Choroid plexus epithelial cell (primary cell): ENCODE measurements around the gene PRM2.

ENCODE experiments used
- DNase-seq: peaks from one replicate; pipeline ENCODE4 v3.0.0-alpha.2; 2010; ENCODE audit warnings: low read depth
- H3K4me3 ChIP-seq: 2 replicates; pipeline ENCODE4 v1.5.1; 2011; ENCODE audit warnings: low read depth, mild to moderate bottlenecking, control low read depth, low read length, moderate library complexity
- CTCF ChIP-seq: conservative IDR thresholded peaks from 2 replicates; pipeline ENCODE4 v1.5.1; 2011; ENCODE audit warnings: low read depth, mild to moderate bottlenecking, control low read depth, inconsistent platforms, low read length, moderate library complexity

PRM2 gene

GRCh38 chr16:11235703-11235991 lies 40.6 kb downstream of the PRM2 start:
- no peak for DNase-seq
- TF ChIP-seq CTCF = no peak
- H3K4me3 ChIP-seq = no peak overlapping the region

GRCh38 chr16:11234884-11235702 lies 41.2 kb downstream of the PRM2 start:
- no peak for TF ChIP-seq CTCF
- peak; percentile 54 for DNase-seq
- H3K4me3 ChIP-seq = no peak overlapping the region

- no peak for DNase-seq
- no peak overlapping the region for H3K4me3 ChIP-seq
- no peak for TF ChIP-seq CTCF
Observed at GRCh38 chr16:11233727-11234376, 42.4 kb downstream of the PRM2 start.

GRCh38 chr16:11232852-11233726 lies 43.2 kb downstream of the PRM2 start:
- H3K4me3 ChIP-seq = no peak overlapping the region
- TF ChIP-seq CTCF = no peak
- no peak for DNase-seq

- TF ChIP-seq CTCF = no peak
- no peak overlapping the region for H3K4me3 ChIP-seq
- no peak for DNase-seq
Observed at GRCh38 chr16:11232302-11232851, 43.9 kb downstream of the PRM2 start.

GRCh38 chr16:11231367-11231970 lies 44.8 kb downstream of the PRM2 start:
- no peak for TF ChIP-seq CTCF
- no peak for DNase-seq
- no peak overlapping the region for H3K4me3 ChIP-seq
